Right renal cortex interstitium (tissue), 3 donors: ENCODE measurements around the gene ASPSCR1. TPM values are rescaled to one million over a fixed set of nuclear protein-coding genes. Genes with fewer than 3 reads are reported as not detected.

Source experiments
- DNase-seq, 3 donors: peaks; one replicate each; pipeline ENCODE4 v3.0.0-alpha.2; 2013; ENCODE audit warnings: low read depth in 3 of 3, low spot score in 2 of 3
- polyA plus RNA-seq, 3 donors: library from polyadenylated mRNA; unstranded; fragments of 120-200 nt; gene quantifications; one replicate each; pipeline ENCODE4 v1.2.1, GENCODE V29; 2013; ENCODE audit not compliant: insufficient read length in 3 of 3

ASPSCR1 gene
- polyA plus RNA-seq, 3 donors, result 19.1 to 23.3 (median 19.8) TPM

GRCh38 chr17:81958633-81959342, 18.6 kb upstream of the ASPSCR1 start:
- no peak for DNase-seq

- no peak for DNase-seq
Measured at GRCh38 chr17:81959362-81960129, 17.9 kb upstream of the ASPSCR1 start.

- DNase-seq, result no peak
Measured at GRCh38 chr17:81960130-81960958, 17.1 kb upstream of the ASPSCR1 start.

GRCh38 chr17:81961087-81961511, 16.3 kb upstream of the ASPSCR1 start, which contains the start of gene NOTUM:
TSS of gene NOTUM (minus strand) at chr17:81961187. CDS start at chr17:81960909, 278 bp downstream.
- no peak for DNase-seq

GRCh38 chr17:81961521-81962498, 15.6 kb upstream of the ASPSCR1 start:
- no peak for DNase-seq

GRCh38 chr17:81962499-81963441, 14.7 kb upstream of the ASPSCR1 start:
- DNase-seq, result no peak

GRCh38 chr17:81964081-81964849, 13.2 kb upstream of the ASPSCR1 start:
- DNase-seq, result no peak

GRCh38 chr17:81966343-81967243, 10.8 kb upstream of the ASPSCR1 start:
- DNase-seq, result no peak

GRCh38 chr17:81967244-81967532, 10.2 kb upstream of the ASPSCR1 start:
- no peak for DNase-seq

GRCh38 chr17:81967533-81968395, 9.7 kb upstream of the ASPSCR1 start:
- no peak for DNase-seq

GRCh38 chr17:81968396-81968745, 9.1 kb upstream of the ASPSCR1 start:
- no peak for DNase-seq

- no peak for DNase-seq
Measured at GRCh38 chr17:81968850-81969812, 8.3 kb upstream of the ASPSCR1 start.

GRCh38 chr17:81973432-81973831, 4.0 kb upstream of the ASPSCR1 start:
- DNase-seq, result no peak

GRCh38 chr17:81976332-81977210, 858 bp upstream of the ASPSCR1 start:
- DNase-seq, result no peak
